ENCODE results near the gene CHD2. TPM values are rescaled to one million over a fixed set of nuclear protein-coding genes. Genes with fewer than 3 reads are reported as not detected.
A peak's percentile ranks its signal among the peaks of the same experiment; 100 is the strongest.

Gene CHD2
- total and polyA plus RNA-seq, 2 donors (not counting 3 experiments of a cell fraction or from before 2014, with no cell fraction given): 53.8 to 97.9 TPM

- H3K36me3 ChIP-seq (ENCODE audit: control insufficient read depth in 2 of 2, extremely low read depth in 1 of 2, insufficient read depth in 2 of 2, low read length in 2 of 2): peaks cover 45 to 76% of the 10 kb centered on the region in 2 experiments
- CTCF ChIA-PET: interaction anchor here (0.9 kb wide), 1 partner anchor 15 kb away, joined by 3 read pairs; no protein-coding TSS in a partner anchor
Measured at GRCh38 chr15:92949604-92950249, 49.6 kb downstream of the CHD2 start.

More at GRCh38 chr15:92949604-92950249, 49.6 kb downstream of the CHD2 start:
- H3K27ac ChIP-seq (ENCODE audit: insufficient read depth, low read depth, low read length): peak overlapping the region; percentile 29
- no peak overlapping the region for H3K4me2 ChIP-seq (ENCODE audit: insufficient read depth, low read length)
- FAIRE-seq: no peak
- H4K20me1 ChIP-seq (replicated peaks; ENCODE audit: control insufficient read depth, extremely low read depth, insufficient read depth, low read length): peaks cover 2% of the 10 kb centered on the region
- peaks cover 2% of the 10 kb centered on the region for H3K4me1 ChIP-seq (ENCODE audit: control insufficient read depth, extremely low read depth, insufficient read depth, low read length)
- POLR2A ChIA-PET: no interaction called here
- peaks cover 8% of the 10 kb centered on the region for H3K9me3 ChIP-seq (replicated peaks; ENCODE audit: control insufficient read depth, insufficient read depth, low read length)
- no TSS peak for BruUV-seq (replicated peaks)
- H3K4me3 ChIP-seq (replicated peaks in 1 of 3; ENCODE audit: insufficient read depth in 1 of 3, low read depth in 1 of 3, low read length in 3 of 3): no peak overlapping the region
- intact Hi-C loops (cut with micrococcal nuclease): no loop called here
- no peak for DNase-seq (ENCODE audit: low read depth, low spot score)
- no peak overlapping the region for H3K9ac ChIP-seq (replicated peaks; ENCODE audit: extremely low read depth, insufficient read depth, low read length)
- no peak overlapping the region for H2AFZ ChIP-seq (ENCODE audit: low read depth, low read length)
- dilution Hi-C loops (cut with MboI; ENCODE audit: extremely low pct_ligation_motif_present, low sequenced_read_pairs): loop anchor here (10.0 kb wide), 1 partner anchor 45 kb away; no protein-coding TSS in a partner anchor
- TF ChIP-seq POLR2A (IDR thresholded peaks at IDR 0.05; ENCODE audit: low read depth, low read length): no peak
- no peak for TF ChIP-seq EZH2 (IDR thresholded peaks at IDR 0.05; ENCODE audit: borderline replicate concordance, low read depth, low read length, severe bottlenecking)
- no peak for TF ChIP-seq POLR2AphosphoS5 (IDR thresholded peaks at IDR 0.05; ENCODE audit: insufficient read depth, low read depth, low read length)
- no peak for TF ChIP-seq MYC (IDR thresholded peaks at IDR 0.05; ENCODE audit: low read depth, low read length)
- TF ChIP-seq MAX (IDR thresholded peaks at IDR 0.05; ENCODE audit: insufficient read depth, insufficient read length): no peak
- TF ChIP-seq CTCF (IDR thresholded peaks at IDR 0.05; ENCODE audit: extremely low read depth in 1 of 2, insufficient read depth in 1 of 2, low read depth in 1 of 2, low read length in 2 of 2): no peak
- TF ChIP-seq GATA2 (IDR thresholded peaks at IDR 0.05; ENCODE audit: insufficient read depth, insufficient read length, low read depth, low read length): no peak
- TF ChIP-seq JUN (IDR thresholded peaks at IDR 0.05; ENCODE audit: borderline replicate concordance, insufficient read depth, insufficient read length, low read depth): no peak
- no peak for TF ChIP-seq FOS (IDR thresholded peaks at IDR 0.05; ENCODE audit: borderline replicate concordance, insufficient read depth, low read length)
- peaks cover 35% of the 10 kb centered on the region for H3K79me2 ChIP-seq (ENCODE audit: control insufficient read depth, insufficient read depth, low read length)
- no peaks in the 10 kb centered on the region for H3K9me1 ChIP-seq (replicated peaks; ENCODE audit: control insufficient read depth, extremely low read depth, insufficient read depth, low read length)
- no peaks in the 10 kb centered on the region for H3K27me3 ChIP-seq (ENCODE audit: control insufficient read depth in 2 of 2, insufficient read depth in 2 of 2, low read length in 2 of 2)
